GM12874 (cell line): ENCODE measurements around the gene KIF26A.

Source experiments
- CTCF ChIP-seq: IDR thresholded peaks from 2 replicates; pipeline ENCODE4 v1.5.1; 2011; ENCODE audit warnings: low read depth, mild to moderate bottlenecking, control low read depth, low read length, moderate library complexity; ENCODE audit not compliant: insufficient read depth

Gene KIF26A

GRCh38 chr14:104107611-104108569 lies 30.5 kb upstream of the KIF26A start:
- no peak for TF ChIP-seq CTCF

DNA sequence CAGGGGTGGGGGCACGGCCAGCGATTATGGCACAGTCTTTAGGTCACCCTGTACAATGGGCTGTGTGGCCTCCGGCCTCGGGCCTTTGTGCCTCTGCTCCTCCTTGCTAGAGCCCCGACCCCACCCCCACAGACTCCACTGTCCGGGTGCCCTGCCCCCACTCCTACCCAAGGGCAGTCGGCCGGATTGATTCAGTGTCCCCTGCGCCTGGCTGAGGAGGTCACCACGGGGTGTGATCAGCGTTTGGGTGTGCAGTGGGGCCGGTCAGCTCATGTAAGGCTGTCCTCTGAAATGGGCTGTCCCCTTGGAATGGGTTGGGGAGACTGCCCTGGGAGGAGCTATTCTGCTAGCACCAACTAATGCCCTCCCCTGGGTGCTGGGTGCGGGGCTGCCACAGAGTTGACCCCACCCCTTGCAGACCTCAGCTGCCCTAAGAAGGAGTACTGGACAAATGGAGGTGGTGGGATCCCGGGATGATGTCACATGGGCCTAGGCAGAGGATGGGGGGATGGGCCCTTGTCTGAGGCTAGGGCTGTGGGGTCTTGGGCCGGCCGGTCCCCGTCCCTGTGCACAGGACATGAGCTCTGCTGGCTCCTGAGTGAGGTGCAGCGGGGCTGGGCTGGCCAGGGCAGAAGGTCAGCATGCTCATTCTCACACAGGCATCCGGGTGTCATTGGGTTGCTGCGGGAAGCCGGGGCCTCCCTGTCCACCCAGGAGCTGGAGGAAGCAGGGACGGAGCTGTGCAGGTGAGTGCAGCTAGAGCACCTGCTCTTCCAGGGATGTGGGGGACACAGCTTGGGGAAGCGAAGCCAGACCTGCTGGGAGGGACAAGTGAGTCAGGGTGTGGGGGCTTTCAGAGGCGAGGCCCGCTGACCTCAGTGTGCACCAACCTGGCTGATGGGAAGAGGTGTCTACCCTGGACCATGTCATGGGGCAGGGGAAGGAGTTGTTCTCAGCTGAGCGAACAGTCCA lies 29.5 kb upstream of the KIF26A start:
- TF ChIP-seq CTCF = no peak

DNA sequence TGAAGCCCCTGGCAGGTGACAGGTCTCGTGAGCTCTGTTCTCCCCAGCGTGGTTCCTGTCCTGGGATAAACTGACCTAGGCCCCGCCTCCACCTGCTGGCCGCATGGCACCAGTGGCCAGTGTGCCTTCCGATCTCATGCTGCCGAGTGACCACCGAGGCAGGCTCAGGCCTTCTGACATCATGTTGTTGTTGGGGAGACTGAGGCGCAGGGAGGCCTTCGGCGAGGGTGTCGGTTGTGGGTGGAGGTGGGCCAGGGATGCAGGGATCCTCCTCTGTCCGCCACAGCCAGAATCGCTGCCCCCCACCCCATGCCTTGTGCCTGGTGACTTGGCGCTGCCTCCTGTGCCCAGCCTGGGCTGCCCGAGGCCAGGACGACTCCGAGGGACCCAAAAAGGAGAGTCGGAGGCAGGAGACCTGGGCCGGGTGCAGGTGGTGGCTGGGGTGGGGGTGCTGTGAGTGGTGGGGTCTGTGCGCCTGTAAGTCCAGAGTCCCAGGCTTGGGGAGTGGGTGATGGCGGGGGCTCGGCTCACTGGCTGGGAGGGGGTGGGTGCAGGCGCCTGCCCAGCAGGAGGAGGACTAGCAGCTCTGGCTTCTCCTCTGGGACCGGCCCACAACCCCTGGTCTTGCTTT lies 28.5 kb upstream of the KIF26A start:
- TF ChIP-seq CTCF = no peak

- TF ChIP-seq CTCF = no peak
Observed at GRCh38 chr14:104110491-104111209, 27.7 kb upstream of the KIF26A start.

DNA sequence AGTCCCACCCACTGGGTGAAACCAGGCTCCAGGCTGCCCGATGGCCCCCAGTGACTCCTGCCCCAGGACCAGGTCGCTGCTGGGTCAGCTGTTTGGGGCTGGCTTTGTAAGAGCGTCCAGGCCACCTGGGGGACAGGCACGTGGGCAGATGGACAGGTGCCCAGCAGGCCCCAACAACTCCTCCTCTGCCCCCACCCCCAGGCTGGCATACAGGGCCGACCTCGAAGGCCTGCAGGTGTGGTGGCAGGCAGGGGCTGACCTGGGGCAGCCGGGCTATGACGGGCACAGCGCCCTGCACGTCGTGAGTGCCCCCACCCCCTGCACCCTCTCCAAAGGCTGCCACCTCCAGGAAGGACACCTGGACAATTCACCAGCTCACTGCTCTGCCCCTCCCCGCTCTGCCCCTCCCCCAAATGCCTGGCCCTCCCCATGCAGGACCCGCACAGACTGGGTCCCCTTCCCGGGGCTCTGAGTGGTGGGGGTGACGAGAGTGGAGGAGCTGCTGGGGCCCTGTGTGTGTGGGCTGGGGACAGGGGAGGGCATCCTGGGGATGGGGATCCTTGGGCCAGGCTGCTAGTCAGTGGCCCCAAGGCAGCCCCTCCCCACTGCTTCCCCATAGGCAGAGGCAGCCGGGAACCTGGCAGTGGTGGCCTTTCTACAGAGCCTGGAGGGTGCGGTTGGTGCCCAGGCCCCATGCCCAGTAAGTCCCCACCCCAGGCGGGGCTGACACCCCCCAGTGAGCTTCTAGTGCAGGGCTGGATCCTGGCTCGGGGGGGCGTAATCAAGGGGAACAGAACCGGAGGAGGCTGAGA lies 26.9 kb upstream of the KIF26A start:
- no peak for TF ChIP-seq CTCF

GRCh38 chr14:104112113-104112505 lies 26.3 kb upstream of the KIF26A start:
- TF ChIP-seq CTCF = no peak
